ENCODE data around the gene CEP120. TPM values are rescaled to one million over a fixed set of nuclear protein-coding genes. Genes with fewer than 3 reads are reported as not detected.
A peak's percentile ranks its signal among the peaks of the same experiment; 100 is the strongest.

The CEP120 gene
- total RNA-seq, 1 donor from 2014 or later, result 11.6 TPM

- Histone ChIP-seq H3K27ac (no peak overlapping the region), H3K27me3 (no peaks in the 10 kb centered on the region), H3K36me3 (no peaks in the 10 kb centered on the region), H3K9me3 (no peaks in the 10 kb centered on the region), H3K4me3 (no peak overlapping the region), H3K4me1 (no peaks in the 10 kb centered on the region)
- no peak for TF ChIP-seq CTCF (IDR thresholded peaks at IDR 0.05)
- intact Hi-C loops (cut with DNase I), result no loop called here
- no peak for DNase-seq (ENCODE audit: low spot score in 2 of 2)
Observed at GRCh38 chr5:123429221-123429954, 6.2 kb upstream of the CEP120 start.

- Histone ChIP-seq H3K36me3 (no peaks in the 10 kb centered on the region), H3K4me3 (no peak overlapping the region), H3K4me1 (no peaks in the 10 kb centered on the region), H3K9me3 (no peaks in the 10 kb centered on the region), H3K27ac (no peak overlapping the region), H3K27me3 (no peaks in the 10 kb centered on the region)
- no peak for TF ChIP-seq CTCF (IDR thresholded peaks at IDR 0.05)
- intact Hi-C loops (cut with DNase I), result no loop called here
- no peak for DNase-seq (ENCODE audit: low spot score in 2 of 2)
Observed at GRCh38 chr5:123428521-123429220, 5.5 kb upstream of the CEP120 start.

- intact Hi-C loops (cut with DNase I), result no loop called here
Observed at GRCh38 chr5:123427281-123427680, 4.1 kb upstream of the CEP120 start.

GRCh38 chr5:123425431-123425830 is 2.2 kb upstream of the CEP120 start:
- Histone ChIP-seq H3K4me1 (peaks cover 0 to 8% of the 10 kb centered on the region in 2 donors), H3K4me3 (no peak overlapping the region), H3K27ac (no peak overlapping the region), H3K27me3 (no peaks in the 10 kb centered on the region), H3K36me3 (no peaks in the 10 kb centered on the region), H3K9me3 (no peaks in the 10 kb centered on the region)
- intact Hi-C loops (cut with DNase I), result no loop called here
- no peak for TF ChIP-seq CTCF (IDR thresholded peaks at IDR 0.05)
- no peak for DNase-seq (ENCODE audit: low spot score in 2 of 2)

More at GRCh38 chr5:123427281-123427680, 4.1 kb upstream of the CEP120 start:
- H3K27me3 ChIP-seq, result no peaks in the 10 kb centered on the region
- H3K36me3 ChIP-seq, result no peaks in the 10 kb centered on the region
- no peak overlapping the region for H3K27ac ChIP-seq
- no peak for DNase-seq (ENCODE audit: low spot score in 2 of 2)
- TF ChIP-seq CTCF (IDR thresholded peaks at IDR 0.05), result no peak
- H3K4me1 ChIP-seq, result no peaks in the 10 kb centered on the region
- no peak overlapping the region for H3K4me3 ChIP-seq
- H3K9me3 ChIP-seq, result no peaks in the 10 kb centered on the region

GRCh38 chr5:123422433-123423277 is 548 bp downstream of the CEP120 start:
- Histone ChIP-seq H3K27ac (peak overlapping the region; percentile 83 to 87), H3K4me3 (peak overlapping the region; percentile 73 to 86), H3K4me1 (peaks cover 0 to 8% of the 10 kb centered on the region in 2 donors), H3K9me3 (no peaks in the 10 kb centered on the region), H3K27me3 (no peaks in the 10 kb centered on the region), H3K36me3 (no peaks in the 10 kb centered on the region)
- intact Hi-C loops (cut with DNase I), result loop anchor here (1.0 to 5.0 kb wide), 4 partner anchors 60 to 335 kb away; partner anchors contain the start of genes CSNK1G3 and PRDM6
- no peak for TF ChIP-seq CTCF (IDR thresholded peaks at IDR 0.05)
- DNase-seq (ENCODE audit: low spot score in 2 of 2), result no peak
